ENCODE measurements around the gene DNAH2.

Gene DNAH2

DNA sequence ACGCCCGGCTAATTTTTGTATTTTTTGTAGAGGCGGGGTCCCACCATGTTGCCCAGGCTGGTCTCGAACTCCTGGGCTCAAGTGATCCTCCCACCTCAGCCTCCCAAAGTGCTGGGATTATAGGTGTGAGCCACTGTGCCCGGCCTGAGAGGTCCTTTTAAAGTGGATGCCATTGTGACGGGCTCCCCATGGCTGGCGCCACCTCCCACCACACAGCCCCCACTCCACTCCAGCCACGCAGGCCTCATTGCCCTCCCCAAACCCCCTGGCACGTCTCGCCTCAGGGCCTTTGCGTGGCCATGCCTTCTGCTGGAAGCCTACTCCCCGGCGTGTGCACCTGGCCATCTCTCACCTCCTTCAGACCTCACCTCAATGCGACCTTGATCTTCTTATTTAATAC, 104.6 kb downstream of the DNAH2 start:
- no peaks in the 10 kb centered on the region for H3K9me2 ChIP-seq (replicated peaks; ENCODE audit: insufficient read depth, low read length)
- H3K36me3 ChIP-seq (replicated peaks; ENCODE audit: insufficient read depth, low read length), result no peaks in the 10 kb centered on the region
- H3F3A ChIP-seq (ENCODE audit: insufficient read depth, low read length), result no peaks in the 10 kb centered on the region
- no peak overlapping the region for H3K27ac ChIP-seq (ENCODE audit: low read length)
- peaks cover 96% of the 10 kb centered on the region for H3K27me3 ChIP-seq (replicated peaks; ENCODE audit: insufficient read depth, low read length)
- H2AFZ ChIP-seq (ENCODE audit: low read length), result no peak overlapping the region
- no peak overlapping the region for H3K4me2 ChIP-seq (ENCODE audit: low read depth, low read length)
- no peaks in the 10 kb centered on the region for H3K4me1 ChIP-seq (ENCODE audit: low read length)
- H3K4me3 ChIP-seq (ENCODE audit: low read length), result no peak overlapping the region
- TF ChIP-seq EZH2 (optimal IDR thresholded peaks at IDR 0.05; ENCODE audit: low read depth, low read length), result no peak
- TF ChIP-seq, protein P1, sequence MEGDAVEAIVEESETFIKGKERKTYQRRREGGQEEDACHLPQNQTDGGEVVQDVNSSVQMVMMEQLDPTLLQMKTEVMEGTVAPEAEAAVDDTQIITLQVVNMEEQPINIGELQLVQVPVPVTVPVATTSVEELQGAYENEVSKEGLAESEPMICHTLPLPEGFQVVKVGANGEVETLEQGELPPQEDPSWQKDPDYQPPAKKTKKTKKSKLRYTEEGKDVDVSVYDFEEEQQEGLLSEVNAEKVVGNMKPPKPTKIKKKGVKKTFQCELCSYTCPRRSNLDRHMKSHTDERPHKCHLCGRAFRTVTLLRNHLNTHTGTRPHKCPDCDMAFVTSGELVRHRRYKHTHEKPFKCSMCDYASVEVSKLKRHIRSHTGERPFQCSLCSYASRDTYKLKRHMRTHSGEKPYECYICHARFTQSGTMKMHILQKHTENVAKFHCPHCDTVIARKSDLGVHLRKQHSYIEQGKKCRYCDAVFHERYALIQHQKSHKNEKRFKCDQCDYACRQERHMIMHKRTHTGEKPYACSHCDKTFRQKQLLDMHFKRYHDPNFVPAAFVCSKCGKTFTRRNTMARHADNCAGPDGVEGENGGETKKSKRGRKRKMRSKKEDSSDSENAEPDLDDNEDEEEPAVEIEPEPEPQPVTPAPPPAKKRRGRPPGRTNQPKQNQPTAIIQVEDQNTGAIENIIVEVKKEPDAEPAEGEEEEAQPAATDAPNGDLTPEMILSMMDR (IDR thresholded peaks at IDR 0.05; ENCODE audit: low read length), result no peak
- TF ChIP-seq EZH2phosphoT487 (IDR thresholded peaks at IDR 0.05; ENCODE audit: low read length), result no peak
- no peak overlapping the region for H3K9ac ChIP-seq (ENCODE audit: low read length)
- no peaks in the 10 kb centered on the region for H4K20me1 ChIP-seq (ENCODE audit: insufficient read depth, low read length)
- H3K9me3 ChIP-seq (replicated peaks; ENCODE audit: insufficient read depth, low read length), result no peaks in the 10 kb centered on the region
- DNase-seq, result no peak
- no peaks in the 10 kb centered on the region for H3K79me2 ChIP-seq (ENCODE audit: low read length)

- no peak overlapping the region for H2AFZ ChIP-seq (ENCODE audit: low read length)
Observed at GRCh38 chr17:7823581-7824001, 106.0 kb downstream of the DNAH2 start.

DNA sequence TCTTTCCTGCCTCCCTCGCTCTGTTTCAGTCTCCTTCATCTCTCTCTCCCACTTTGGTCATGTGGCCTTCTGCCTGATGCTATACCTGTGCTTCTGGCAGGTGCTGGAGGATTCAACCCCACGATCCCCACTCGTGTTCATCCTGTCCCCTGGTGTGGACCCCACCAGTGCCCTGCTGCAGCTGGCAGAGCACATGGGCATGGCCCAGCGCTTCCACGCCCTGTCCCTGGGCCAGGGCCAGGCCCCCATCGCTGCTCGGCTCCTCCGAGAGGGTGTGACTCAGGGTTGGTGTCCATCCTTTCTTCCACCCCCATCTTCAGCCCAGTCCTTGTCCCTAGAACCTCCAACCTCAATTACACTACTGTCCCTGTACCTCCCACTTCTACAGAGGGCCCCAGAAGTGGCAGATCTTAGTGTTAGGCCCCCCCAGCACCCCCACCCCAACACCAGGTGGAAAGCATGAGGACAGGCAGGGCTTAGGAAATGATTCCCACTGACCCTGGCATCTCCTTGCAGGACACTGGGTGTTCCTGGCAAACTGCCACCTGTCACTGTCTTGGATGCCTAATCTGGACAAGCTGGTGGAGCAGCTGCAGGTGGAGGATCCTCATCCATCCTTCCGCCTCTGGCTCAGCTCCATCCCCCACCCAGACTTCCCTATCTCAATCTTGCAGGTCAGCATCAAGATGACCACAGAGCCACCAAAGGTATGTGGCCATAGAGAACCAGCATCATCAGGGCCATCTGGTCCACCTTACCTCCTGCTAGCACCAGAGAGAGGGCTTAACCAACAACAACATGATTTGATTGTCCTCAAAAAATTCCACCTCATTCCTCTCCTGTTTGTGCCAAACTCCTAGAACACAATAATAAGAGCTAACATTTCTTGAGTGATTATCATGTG, 106.7 kb downstream of the DNAH2 start:
- no peaks in the 10 kb centered on the region for H3K4me1 ChIP-seq (ENCODE audit: low read length)
- H3K79me2 ChIP-seq (ENCODE audit: low read length), result no peaks in the 10 kb centered on the region
- H3K36me3 ChIP-seq (replicated peaks; ENCODE audit: insufficient read depth, low read length), result no peaks in the 10 kb centered on the region
- TF ChIP-seq EZH2 (optimal IDR thresholded peaks at IDR 0.05; ENCODE audit: low read depth, low read length), result no peak
- TF ChIP-seq, protein P1 (IDR thresholded peaks at IDR 0.05; ENCODE audit: low read length), result no peak
- no peak for TF ChIP-seq EZH2phosphoT487 (IDR thresholded peaks at IDR 0.05; ENCODE audit: low read length)
- H3K9me3 ChIP-seq (replicated peaks; ENCODE audit: insufficient read depth, low read length), result no peaks in the 10 kb centered on the region
- H4K20me1 ChIP-seq (ENCODE audit: insufficient read depth, low read length), result no peaks in the 10 kb centered on the region
- H3K4me3 ChIP-seq (ENCODE audit: low read length), result no peak overlapping the region
- peaks cover 95% of the 10 kb centered on the region for H3K27me3 ChIP-seq (replicated peaks; ENCODE audit: insufficient read depth, low read length)
- no peak overlapping the region for H2AFZ ChIP-seq (ENCODE audit: low read length)
- no peaks in the 10 kb centered on the region for H3F3A ChIP-seq (ENCODE audit: insufficient read depth, low read length)
- no peak overlapping the region for H3K9ac ChIP-seq (ENCODE audit: low read length)
- no peak overlapping the region for H3K4me2 ChIP-seq (ENCODE audit: low read depth, low read length)
- DNase-seq, result no peak
- no peak overlapping the region for H3K27ac ChIP-seq (ENCODE audit: low read length)
- no peaks in the 10 kb centered on the region for H3K9me2 ChIP-seq (replicated peaks; ENCODE audit: insufficient read depth, low read length)

More at GRCh38 chr17:7823581-7824001, 106.0 kb downstream of the DNAH2 start:
- Histone ChIP-seq H3K9me3 (replicated peaks; ENCODE audit: insufficient read depth, low read length) (no peaks in the 10 kb centered on the region), H3K4me2 (ENCODE audit: low read depth, low read length) (no peak overlapping the region), H3K79me2 (ENCODE audit: low read length) (no peaks in the 10 kb centered on the region), H3K4me3 (ENCODE audit: low read length) (no peak overlapping the region), H3K9me2 (replicated peaks; ENCODE audit: insufficient read depth, low read length) (no peaks in the 10 kb centered on the region), H4K20me1 (ENCODE audit: insufficient read depth, low read length) (no peaks in the 10 kb centered on the region), H3K9ac (ENCODE audit: low read length) (no peak overlapping the region), H3F3A (ENCODE audit: insufficient read depth, low read length) (no peaks in the 10 kb centered on the region), H3K4me1 (ENCODE audit: low read length) (no peaks in the 10 kb centered on the region), H3K36me3 (replicated peaks; ENCODE audit: insufficient read depth, low read length) (no peaks in the 10 kb centered on the region), H3K27me3 (replicated peaks; ENCODE audit: insufficient read depth, low read length) (peaks cover 96% of the 10 kb centered on the region), H3K27ac (ENCODE audit: low read length) (no peak overlapping the region)
- DNase-seq, result no peak
- TF ChIP-seq, protein P1 (IDR thresholded peaks at IDR 0.05; ENCODE audit: low read length), result no peak
- TF ChIP-seq EZH2 (optimal IDR thresholded peaks at IDR 0.05; ENCODE audit: low read depth, low read length), result no peak
- TF ChIP-seq EZH2phosphoT487 (IDR thresholded peaks at IDR 0.05; ENCODE audit: low read length), result no peak

Measured in MM.1S (cell line).